ENCODE data around the gene ANO9. TPM values are rescaled to one million over a fixed set of nuclear protein-coding genes. Genes with fewer than 3 reads are reported as not detected.

Gene ANO9
- total RNA-seq, 1 experiment from 2014 or later = 0.73 TPM

DNA sequence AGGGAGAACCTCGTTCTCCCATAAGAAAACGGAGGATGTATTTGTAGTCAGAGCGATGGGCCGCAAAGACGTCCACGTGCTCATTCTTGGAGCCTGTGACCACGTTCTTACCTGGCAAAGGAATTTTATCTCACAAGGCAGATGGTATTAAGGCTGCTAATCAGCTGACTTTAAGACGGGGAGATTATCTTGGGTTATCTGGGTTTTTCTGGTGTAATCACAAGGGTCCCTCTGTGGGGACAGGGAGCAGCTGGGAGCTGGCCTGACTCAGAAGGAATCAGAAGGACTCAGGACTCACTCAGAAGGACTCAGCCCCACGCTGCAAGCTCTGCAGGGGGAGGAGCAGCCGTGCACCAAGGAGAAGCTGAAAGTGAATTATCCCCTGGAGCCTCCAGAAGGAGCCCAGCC is 19.6 kb downstream of the ANO9 start:
- DNase-seq = no peak
- Histone ChIP-seq H3K36me3 (no peaks in the 10 kb centered on the region), H3K4me1 (no peaks in the 10 kb centered on the region), H3K4me3 (no peak overlapping the region), H3K9me3 (replicated peaks) (no peaks in the 10 kb centered on the region), H3K27me3 (no peaks in the 10 kb centered on the region), H3K27ac (no peak overlapping the region)

DNA sequence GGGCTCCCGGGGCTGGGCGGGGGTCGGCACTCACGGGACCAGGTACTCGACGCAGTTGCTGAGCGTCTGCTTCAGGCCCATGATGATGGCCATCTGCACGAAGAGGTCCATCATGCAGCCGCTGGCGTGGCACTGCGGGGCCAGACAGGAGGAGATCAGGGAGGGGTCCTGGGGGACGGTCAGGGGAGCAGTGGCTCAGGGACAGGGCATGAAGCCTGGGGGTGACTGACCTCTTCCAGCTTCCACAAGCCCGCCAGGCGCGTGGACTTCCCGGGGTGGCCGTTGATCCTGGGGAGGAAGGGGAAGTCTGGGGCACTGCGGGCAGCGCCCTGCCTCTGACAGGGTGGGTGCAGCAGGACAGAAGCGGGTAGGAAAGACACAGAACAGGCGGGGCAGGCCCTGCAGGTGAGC is 20.9 kb downstream of the ANO9 start:
- Histone ChIP-seq H3K27me3 (no peaks in the 10 kb centered on the region), H3K4me1 (no peaks in the 10 kb centered on the region), H3K4me3 (no peak overlapping the region), H3K27ac (no peak overlapping the region), H3K36me3 (no peaks in the 10 kb centered on the region), H3K9me3 (replicated peaks) (no peaks in the 10 kb centered on the region)
- DNase-seq = no peak

GRCh38 chr11:420054-420910 is 21.5 kb downstream of the ANO9 start:
- Histone ChIP-seq H3K27ac (no peak overlapping the region), H3K4me3 (no peak overlapping the region), H3K9me3 (replicated peaks) (no peaks in the 10 kb centered on the region), H3K36me3 (no peaks in the 10 kb centered on the region), H3K4me1 (no peaks in the 10 kb centered on the region), H3K27me3 (no peaks in the 10 kb centered on the region)
- no peak for DNase-seq

- no peaks in the 10 kb centered on the region for H3K9me3 ChIP-seq (replicated peaks)
These were observed 22.4 kb downstream of the ANO9 start for GRCh38 chr11:419248-420005.

GRCh38 chr11:418343-419247 is 23.2 kb downstream of the ANO9 start:
- DNase-seq = no peak
- H3K27ac ChIP-seq = no peak overlapping the region
- H3K27me3 ChIP-seq = no peaks in the 10 kb centered on the region
- H3K9me3 ChIP-seq (replicated peaks) = no peaks in the 10 kb centered on the region
- no peaks in the 10 kb centered on the region for H3K4me1 ChIP-seq
- H3K36me3 ChIP-seq = no peaks in the 10 kb centered on the region
- no peak overlapping the region for H3K4me3 ChIP-seq

More at GRCh38 chr11:419248-420005, 22.4 kb downstream of the ANO9 start:
- Histone ChIP-seq H3K4me3 (no peak overlapping the region), H3K27ac (no peak overlapping the region), H3K4me1 (no peaks in the 10 kb centered on the region), H3K36me3 (no peaks in the 10 kb centered on the region), H3K27me3 (no peaks in the 10 kb centered on the region)
- no peak for DNase-seq

DNA sequence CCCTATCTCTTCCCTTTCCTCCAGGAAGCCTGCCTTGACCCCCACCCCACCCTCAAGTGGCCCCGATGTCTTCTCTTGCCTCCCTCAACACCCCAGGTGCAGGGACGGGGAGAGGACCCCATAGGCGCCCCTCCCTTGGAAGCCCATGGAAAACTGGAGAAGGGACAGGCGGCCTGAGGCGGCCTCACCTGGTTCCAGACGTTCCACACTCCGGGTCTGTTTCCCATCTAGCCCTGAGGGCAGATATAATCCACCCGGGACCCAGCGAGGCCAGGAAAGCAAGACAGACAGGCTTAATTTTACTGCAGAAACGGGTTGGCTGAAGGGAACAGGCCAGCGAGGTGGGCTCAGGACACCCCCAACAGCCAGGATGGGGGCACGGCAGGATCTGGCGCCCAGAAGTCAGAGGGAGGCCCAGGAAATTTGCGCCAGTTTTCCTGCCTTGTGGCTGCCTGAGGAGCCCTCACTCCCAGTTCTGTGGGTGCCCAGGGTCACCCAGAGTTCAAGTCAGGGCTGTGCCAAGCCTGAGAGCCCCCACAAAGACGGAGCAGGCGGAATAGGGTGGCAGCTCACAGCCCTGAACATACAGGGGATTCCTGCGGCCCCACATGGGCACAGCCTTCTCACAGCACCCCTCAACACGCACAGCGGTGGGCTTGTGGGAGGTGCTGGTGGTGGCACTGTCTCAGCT is 24.0 kb downstream of the ANO9 start:
- H3K9me3 ChIP-seq (replicated peaks) = no peaks in the 10 kb centered on the region
- DNase-seq = no peak
- H3K4me1 ChIP-seq = no peaks in the 10 kb centered on the region
- H3K36me3 ChIP-seq = no peaks in the 10 kb centered on the region
- H3K27me3 ChIP-seq = no peaks in the 10 kb centered on the region
- H3K27ac ChIP-seq = no peak overlapping the region
- no peak overlapping the region for H3K4me3 ChIP-seq

DNA sequence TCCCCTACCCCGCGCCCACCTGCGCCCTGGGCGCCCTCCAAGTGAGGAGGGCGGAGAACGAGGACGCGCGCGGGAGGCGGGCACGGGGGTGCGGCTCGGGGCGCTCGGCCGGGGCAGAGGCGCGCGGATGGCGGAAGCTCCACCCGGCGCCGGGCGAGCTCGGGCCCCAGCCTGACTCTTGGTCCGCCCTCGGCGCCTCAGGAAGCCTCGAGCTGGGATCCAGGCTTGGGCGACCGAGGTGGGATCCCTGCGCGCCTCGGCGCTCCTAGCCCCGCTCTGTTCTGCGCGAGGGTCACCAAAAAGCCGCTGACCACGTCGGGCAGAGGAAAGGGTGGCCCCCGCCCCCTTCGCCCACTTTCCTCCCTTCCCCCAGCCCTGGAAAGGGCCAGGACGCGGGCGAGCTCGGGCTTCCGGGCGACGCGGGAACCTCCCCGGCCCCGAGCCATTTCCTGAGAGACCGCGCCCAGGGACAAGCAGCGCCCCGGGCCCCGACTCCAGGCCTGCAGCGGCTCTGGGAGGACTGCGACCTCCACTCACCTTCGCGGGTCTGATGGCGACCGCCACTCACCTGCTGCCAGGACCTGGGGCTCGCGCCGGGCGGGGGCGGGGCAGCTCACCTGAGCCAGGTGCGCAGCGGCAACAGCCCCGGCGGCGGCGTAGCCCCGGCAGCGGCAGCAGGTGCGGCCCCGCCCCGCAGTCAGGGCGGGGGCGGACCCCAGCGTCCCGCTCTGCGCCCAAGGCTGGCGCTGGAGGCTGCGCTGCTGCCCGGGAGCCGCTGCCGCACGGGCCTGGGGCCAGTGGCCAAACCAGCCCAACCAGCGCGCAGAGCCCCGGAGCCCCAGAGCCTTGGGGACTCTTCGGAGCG is 24.8 kb downstream of the ANO9 start:
- H3K4me3 ChIP-seq = no peak overlapping the region

GRCh38 chr11:416051-416756 is 25.6 kb downstream of the ANO9 start:
- Histone ChIP-seq H3K27me3 (no peaks in the 10 kb centered on the region), H3K4me1 (no peaks in the 10 kb centered on the region), H3K27ac (no peak overlapping the region), H3K9me3 (replicated peaks) (no peaks in the 10 kb centered on the region), H3K4me3 (no peak overlapping the region), H3K36me3 (no peaks in the 10 kb centered on the region)
- no peak for DNase-seq

More for the DNA sequence above, 24.8 kb downstream of the ANO9 start:
- H3K4me1 ChIP-seq = no peaks in the 10 kb centered on the region
- no peaks in the 10 kb centered on the region for H3K36me3 ChIP-seq
- no peaks in the 10 kb centered on the region for H3K27me3 ChIP-seq
- H3K9me3 ChIP-seq (replicated peaks) = no peaks in the 10 kb centered on the region
- no peak for DNase-seq
- no peak overlapping the region for H3K27ac ChIP-seq

GRCh38 chr11:415640-416041 is 26.2 kb downstream of the ANO9 start:
- DNase-seq = no peak
- Histone ChIP-seq H3K4me1 (no peaks in the 10 kb centered on the region), H3K9me3 (replicated peaks) (no peaks in the 10 kb centered on the region), H3K27ac (no peak overlapping the region), H3K27me3 (no peaks in the 10 kb centered on the region), H3K36me3 (no peaks in the 10 kb centered on the region), H3K4me3 (no peak overlapping the region)

DNA sequence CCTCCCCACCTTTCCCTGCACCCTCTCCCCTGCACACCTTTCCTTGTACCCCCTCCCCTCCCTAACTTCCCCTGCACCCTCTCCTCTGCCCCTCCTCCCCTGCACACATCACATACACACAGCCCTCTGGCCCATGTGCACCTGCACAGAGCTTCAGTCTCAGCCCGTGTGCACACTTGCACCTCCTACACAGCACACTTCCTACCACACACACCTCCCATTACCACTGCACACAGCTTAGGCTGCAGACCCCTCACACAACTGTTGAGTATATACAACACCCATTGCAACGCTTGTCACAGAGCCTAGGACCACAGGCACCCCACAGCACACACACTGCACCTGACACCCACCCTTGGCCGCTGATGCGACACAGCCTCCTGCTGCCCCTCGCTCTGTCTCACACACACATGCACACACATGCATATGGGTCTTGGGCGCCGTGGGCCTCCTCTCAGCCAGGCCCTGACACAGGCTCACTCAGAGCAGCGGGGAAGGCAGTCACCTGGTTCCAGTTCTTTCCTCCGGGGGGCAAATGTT is 27.4 kb downstream of the ANO9 start:
- Histone ChIP-seq H3K27ac (no peak overlapping the region), H3K4me1 (no peaks in the 10 kb centered on the region), H3K4me3 (no peak overlapping the region), H3K27me3 (no peaks in the 10 kb centered on the region), H3K36me3 (no peaks in the 10 kb centered on the region), H3K9me3 (replicated peaks) (no peaks in the 10 kb centered on the region)
- DNase-seq = no peak

DNA sequence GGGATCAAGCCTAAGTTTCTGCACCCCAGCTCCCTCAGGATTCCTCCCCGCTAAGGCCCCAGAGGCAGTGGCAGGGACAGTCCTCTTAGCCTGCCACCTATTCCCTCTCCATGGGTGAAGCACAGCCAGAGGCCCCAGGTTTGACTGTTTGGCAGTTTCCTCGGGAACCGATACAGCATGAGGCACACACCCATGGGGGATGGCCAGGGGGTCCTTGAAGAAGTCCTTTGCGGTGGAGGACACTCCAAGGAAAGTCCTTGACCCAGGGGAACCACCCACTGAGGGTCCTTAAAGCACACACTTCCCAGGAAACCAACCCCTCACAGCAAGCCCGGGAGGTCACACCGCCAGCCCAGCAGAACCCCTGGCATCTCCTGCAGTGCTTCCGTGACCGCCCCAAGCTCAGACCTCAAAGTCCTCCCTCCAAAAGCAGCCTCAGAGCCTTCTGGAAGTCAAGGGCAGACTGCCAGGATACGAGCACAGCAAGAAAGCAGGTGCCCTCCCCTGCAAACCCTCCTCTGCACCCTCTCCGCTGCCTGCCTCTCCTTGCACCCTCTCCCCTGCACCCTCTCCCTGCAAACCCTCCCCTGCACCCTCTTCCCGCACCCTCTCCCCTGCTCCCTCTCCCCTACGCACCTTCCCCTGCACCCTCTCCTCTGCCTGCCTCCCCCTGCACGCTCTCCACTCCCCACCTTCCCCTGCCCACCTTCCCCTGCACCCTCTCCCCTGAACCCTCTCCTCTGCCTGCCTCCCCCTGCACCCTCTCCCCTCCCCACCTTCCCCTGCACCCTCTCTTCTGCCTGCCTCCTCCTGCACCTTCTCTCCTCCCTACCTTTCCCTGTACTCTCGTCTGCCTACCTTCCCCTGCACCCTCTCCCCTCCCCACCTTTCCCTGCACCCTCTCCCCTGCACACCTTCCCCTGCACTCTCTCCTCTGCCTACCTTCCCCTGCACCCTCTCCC is 28.4 kb downstream of the ANO9 start:
- Histone ChIP-seq H3K4me3 (no peak overlapping the region), H3K9me3 (replicated peaks) (no peaks in the 10 kb centered on the region), H3K4me1 (no peaks in the 10 kb centered on the region), H3K27ac (no peak overlapping the region), H3K27me3 (no peaks in the 10 kb centered on the region), H3K36me3 (no peaks in the 10 kb centered on the region)
- peak in 1 of 2 experiments; percentile 17 for DNase-seq

GRCh38 chr11:412641-413119 is 29.1 kb downstream of the ANO9 start:
- no peaks in the 10 kb centered on the region for H3K9me3 ChIP-seq (replicated peaks)
- H3K27me3 ChIP-seq = no peaks in the 10 kb centered on the region
- DNase-seq = no peak
- no peak overlapping the region for H3K4me3 ChIP-seq
- H3K27ac ChIP-seq = no peak overlapping the region
- no peaks in the 10 kb centered on the region for H3K36me3 ChIP-seq
- H3K4me1 ChIP-seq = no peaks in the 10 kb centered on the region
